Glomerular endothelial cell (primary cell): ENCODE results near the gene ADAMTS19. TPM values are rescaled to one million over a fixed set of nuclear protein-coding genes. Genes with fewer than 3 reads are reported as not detected.

Experiments
- DNase-seq: peaks from one replicate; pipeline ENCODE4 v3.0.0-alpha.2; 2011; ENCODE audit warnings: low read depth, low spot score; ENCODE audit errors: extremely low read depth
- total RNA-seq: library from RNA; depleted of rRNA; stranded (reverse); fragments of >200 nt; gene quantifications from 2 replicates; pipeline ENCODE4 v1.2.3, GENCODE V29; 2015

The ADAMTS19 gene
- total RNA-seq, 1 donor from 2014 or later: under 0.01 TPM

GRCh38 chr5:129658801-129659200, 198.7 kb downstream of the ADAMTS19 start:
- DNase-seq: no peak

GRCh38 chr5:129661366-129662035, 201.4 kb downstream of the ADAMTS19 start:
- DNase-seq: no peak

GRCh38 chr5:129664336-129664937, 204.3 kb downstream of the ADAMTS19 start:
- peak; percentile 54 for DNase-seq

GRCh38 chr5:129670957-129671500, 210.9 kb downstream of the ADAMTS19 start:
- DNase-seq: peak; percentile 52

GRCh38 chr5:129672006-129672405, 211.9 kb downstream of the ADAMTS19 start:
- DNase-seq: no peak

- DNase-seq: no peak
Measured at GRCh38 chr5:129679671-129680070, 219.6 kb downstream of the ADAMTS19 start.

GRCh38 chr5:129687941-129688340, 227.8 kb downstream of the ADAMTS19 start:
- DNase-seq: no peak

GRCh38 chr5:129689045-129689444, 228.9 kb downstream of the ADAMTS19 start:
- DNase-seq: no peak

GRCh38 chr5:129691220-129691619, 231.1 kb downstream of the ADAMTS19 start:
- DNase-seq: no peak

- no peak for DNase-seq
Measured at GRCh38 chr5:129696636-129697035, 236.5 kb downstream of the ADAMTS19 start.

GRCh38 chr5:129698661-129699060, 238.6 kb downstream of the ADAMTS19 start:
- DNase-seq: no peak

- DNase-seq: no peak
Measured at GRCh38 chr5:129716235-129716634, 256.1 kb downstream of the ADAMTS19 start.

- DNase-seq: no peak
Measured at GRCh38 chr5:129716651-129717050, 256.6 kb downstream of the ADAMTS19 start.

GRCh38 chr5:129717751-129718310, 257.7 kb downstream of the ADAMTS19 start:
- DNase-seq: no peak

GRCh38 chr5:129718471-129719090, 258.5 kb downstream of the ADAMTS19 start:
- DNase-seq: no peak

GRCh38 chr5:129724222-129724621, 264.1 kb downstream of the ADAMTS19 start:
- DNase-seq: no peak

- DNase-seq: no peak
Measured at GRCh38 chr5:129724647-129725046, 264.5 kb downstream of the ADAMTS19 start.

- DNase-seq: no peak
Measured at GRCh38 chr5:129739773-129740172, 279.7 kb downstream of the ADAMTS19 start.

- no peak for DNase-seq
Measured at GRCh38 chr5:129743541-129744187, 283.6 kb downstream of the ADAMTS19 start.

- DNase-seq: no peak
Measured at GRCh38 chr5:129745997-129746396, 285.9 kb downstream of the ADAMTS19 start.

GRCh38 chr5:129746876-129747275, 286.8 kb downstream of the ADAMTS19 start:
- DNase-seq: no peak
